PFSK-1 (cell line): Measurements from ENCODE around the gene RREB1.

Source experiments
- POLR2AphosphoS5 ChIP-seq: IDR thresholded peaks from 2 replicates; pipeline ENCODE4 v1.6.1; 2012; ENCODE audit warnings: low read depth, mild to moderate bottlenecking, control low read depth, low read length, moderate library complexity
- SIN3A ChIP-seq: IDR thresholded peaks from 2 replicates; pipeline ENCODE4 v1.6.1; 2012; ENCODE audit warnings: mild to moderate bottlenecking, low read length, moderate library complexity, borderline replicate concordance; ENCODE audit not compliant: insufficient read depth
- TAF1 ChIP-seq: IDR thresholded peaks from 2 replicates; pipeline ENCODE4 v1.6.1; 2012; ENCODE audit warnings: low read length, control low read depth, borderline replicate concordance; ENCODE audit not compliant: insufficient read depth

GRCh38 chr6:7121700-7122241 is 14.0 kb downstream of the RREB1 start:
- TF ChIP-seq SIN3A (no peak), TAF1 (no peak), POLR2AphosphoS5 (no peak)
